Right lobe of liver (tissue), 6 donors: ENCODE data around the gene HK1. TPM values are rescaled to one million over a fixed set of nuclear protein-coding genes. Genes with fewer than 3 reads are reported as not detected.

Experiments
- ATAC-seq, 4 donors: fragments of 200-7000 bp; cut with Tn5 transposase; one replicate each; pipeline ENCODE4 v1.9.1; 2020; ENCODE audit warnings: mild to moderate bottlenecking in 4 of 4, moderate library complexity in 4 of 4
- DNase-seq, 3 donors: peaks; one replicate each; pipeline ENCODE4 v3.0.0-alpha.2; 2020
- H3K27ac ChIP-seq, 3 donors: fragments of 200-600 bp; one replicate each; pipeline ENCODE4 v1.8.0; 2022
- H3K27me3 ChIP-seq, 2 donors: fragments of 200-600 bp; one replicate each; pipeline ENCODE4 v1.8.0; 2022
- H3K36me3 ChIP-seq, 4 donors: fragments of 200-600 bp; sonication (generic) in 1 of 4; one replicate each; pipeline versions ENCODE4 v1.5.1 to v1.8.0; 2017 to 2022; ENCODE audit warnings: control low read depth in 1 of 4
- H3K4me1 ChIP-seq, 4 donors: fragments of 200-600 bp; sonication (generic) in 1 of 4; one replicate each; pipeline versions ENCODE4 v1.5.1 to v1.8.0; 2017 to 2022; ENCODE audit warnings: control low read depth in 1 of 4
- H3K4me3 ChIP-seq, 3 donors: fragments of 200-600 bp; one replicate each; pipeline ENCODE4 v1.8.0; 2022
- H3K9me3 ChIP-seq, 4 donors: fragments of 200-600 bp; sonication (generic) in 1 of 4; one replicate each; pipeline versions ENCODE4 v1.5.1 to v1.8.0; 2017 to 2022; ENCODE audit warnings: control low read depth in 1 of 4
- CTCF ChIP-seq, 4 donors: fragments of 200-600 bp in 3 of 4; fragments of 450-650 bp in 1 of 4; IDR thresholded peaks; one replicate each; pipeline versions ENCODE4 v1.5.1 to v1.8.0; 2016 to 2022; ENCODE audit warnings: antibody characterized with exemption in 4 of 4, mild to moderate bottlenecking in 2 of 4
- POLR2A ChIP-seq: fragments of 450-650 bp; IDR thresholded peaks from one replicate; pipeline ENCODE4 v1.6.1; 2017; ENCODE audit warnings: antibody characterized with exemption, mild to moderate bottlenecking
- WGBS: methylation state at CpG from one replicate; pipeline ENCODE4 v1.1.6; 2018; ENCODE audit warnings: low coverage, low lambda C conversion rate; ENCODE audit not compliant: insufficient coverage; ENCODE audit errors: missing lambda C conversion rate; 5-methylcytosine and 5-hydroxymethylcytosine counted together
- intact Hi-C, 2 donors: fragments of 100-400 bp; cut with DNase I; formaldehyde crosslinking; loops; one replicate each; pipeline versions ENCODE4 v1.11.2 to v1.14.1; 2022
- total RNA-seq, 6 experiments: library from RNA; depleted of rRNA in 2 of 6; stranded (reverse); fragments of >200 nt in 2 of 6; fragmentation: NEBNext Ultra II Directional in 3 of 6; extraction: Animal tissue kit (Norgen Biotek cat#: 25700) in 3 of 6; gene quantifications; one replicate each; pipeline versions ENCODE4 v1.1.0 to v1.2.4, GENCODE V29; 2016 to 2023
- donor health status: DM: no; HTN: yes; CAD: no.
- donor health status: DM: no; HTN: no; CAD: no.
- donor health status: DM: no; HTN: no; CAD: no.
- donor health status: DM: no; HTN: yes; CAD: no.
- donor health status: DM: no; HTN: yes; CAD: no.

Gene HK1
- total RNA-seq, 6 experiments from 2014 or later: 4.2 to 28.0 (median 7.2) TPM

GRCh38 chr10:69391158-69391557, 112.9 kb downstream of the HK1 start:
- H3K36me3 ChIP-seq: peaks cover 0 to 8% (median 0%) of the 10 kb centered on the region in 4 donors
- 57% methylated on average over 6 of the region's 6 CpGs for WGBS
- no peak for ATAC-seq
- no peaks in the 10 kb centered on the region for H3K9me3 ChIP-seq
- intact Hi-C loops: loop anchor here (5.0 kb wide), 2 partner anchors 149 to 159 kb away; no protein-coding TSS in a partner anchor
- no peaks in the 10 kb centered on the region for H3K4me1 ChIP-seq
- peak in 1 of 3 donors; percentile 19 for DNase-seq
- H3K27me3 ChIP-seq: no peaks in the 10 kb centered on the region
- no peak for TF ChIP-seq POLR2A
- TF ChIP-seq CTCF (IDR thresholded peaks at IDR 0.05): no peak
- H3K27ac ChIP-seq: no peak overlapping the region
- no peak overlapping the region for H3K4me3 ChIP-seq

- Histone ChIP-seq H3K4me3 (no peak overlapping the region), H3K27ac (no peak overlapping the region), H3K9me3 (no peaks in the 10 kb centered on the region), H3K27me3 (no peaks in the 10 kb centered on the region), H3K36me3 (peaks cover 0 to 8% (median 0%) of the 10 kb centered on the region in 4 donors), H3K4me1 (no peaks in the 10 kb centered on the region)
- peak; percentile 99 to 100 (median 100) for ATAC-seq
- intact Hi-C loops: loop anchor here (5.0 kb wide), 2 partner anchors 150 to 160 kb away; no protein-coding TSS in a partner anchor
- TF ChIP-seq CTCF (IDR thresholded peaks at IDR 0.05) (peak; percentile 89 to 95 (median 92)), POLR2A (no peak)
- DNase-seq: peak; percentile 83 to 84 (median 84)
- WGBS: 57% methylated on average over 1 of the region's 7 CpGs
These were observed 114.2 kb downstream of the HK1 start for GRCh38 chr10:69392481-69393000.

- no peak for DNase-seq
- H3K4me1 ChIP-seq: no peaks in the 10 kb centered on the region
- H3K27me3 ChIP-seq: no peaks in the 10 kb centered on the region
- no peak overlapping the region for H3K27ac ChIP-seq
- no peak overlapping the region for H3K4me3 ChIP-seq
- intact Hi-C loops: loop anchor here (5.0 kb wide), 2 partner anchors 152 to 162 kb away; no protein-coding TSS in a partner anchor
- no peak for ATAC-seq
- WGBS: 0% methylated on average over 1 of the region's 1 CpG
- H3K9me3 ChIP-seq: no peaks in the 10 kb centered on the region
- no peaks in the 10 kb centered on the region for H3K36me3 ChIP-seq
- TF ChIP-seq CTCF (IDR thresholded peaks at IDR 0.05): no peak
- no peak for TF ChIP-seq POLR2A
These were observed 115.7 kb downstream of the HK1 start for GRCh38 chr10:69394020-69394419.

DNA sequence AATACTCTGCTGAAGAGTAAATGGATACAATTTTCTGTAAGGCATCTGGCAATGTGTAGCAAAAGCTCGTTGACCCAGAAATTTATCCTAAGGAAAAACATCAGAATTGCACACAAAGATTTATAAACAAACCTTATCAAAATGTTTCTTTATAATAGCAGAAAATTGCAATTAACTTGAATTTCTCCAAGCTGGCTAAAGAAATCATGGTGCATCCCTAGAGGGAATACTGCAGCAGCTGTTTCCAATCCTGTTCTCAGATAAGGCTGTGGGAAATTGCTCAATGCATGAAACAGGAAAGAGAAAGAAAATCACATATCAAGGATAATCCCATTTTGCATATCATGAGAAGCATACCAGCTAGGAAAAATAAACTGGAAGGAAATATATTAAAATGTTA, 119.7 kb downstream of the HK1 start:
- H3K27me3 ChIP-seq: no peaks in the 10 kb centered on the region
- DNase-seq (no peak), ATAC-seq (no peak)
- H3K4me3 ChIP-seq: no peak overlapping the region
- no peaks in the 10 kb centered on the region for H3K36me3 ChIP-seq
- intact Hi-C loops: no loop called here
- TF ChIP-seq CTCF (IDR thresholded peaks at IDR 0.05): no peak
- TF ChIP-seq POLR2A: no peak
- H3K9me3 ChIP-seq: no peaks in the 10 kb centered on the region
- H3K27ac ChIP-seq: no peak overlapping the region
- H3K4me1 ChIP-seq: no peaks in the 10 kb centered on the region
- 43% methylated on average over 1 of the region's 1 CpG for WGBS
